ENCODE results near the gene INSYN2B.

The INSYN2B gene

GRCh38 chr5:169933616-169934015 is 46.7 kb downstream of the INSYN2B start:
- DNase-seq (ENCODE audit: low read depth in 3 of 3), result no peak

- no peak for DNase-seq (ENCODE audit: low read depth in 3 of 3)
These were observed 47.2 kb downstream of the INSYN2B start for GRCh38 chr5:169933127-169933526.

DNA sequence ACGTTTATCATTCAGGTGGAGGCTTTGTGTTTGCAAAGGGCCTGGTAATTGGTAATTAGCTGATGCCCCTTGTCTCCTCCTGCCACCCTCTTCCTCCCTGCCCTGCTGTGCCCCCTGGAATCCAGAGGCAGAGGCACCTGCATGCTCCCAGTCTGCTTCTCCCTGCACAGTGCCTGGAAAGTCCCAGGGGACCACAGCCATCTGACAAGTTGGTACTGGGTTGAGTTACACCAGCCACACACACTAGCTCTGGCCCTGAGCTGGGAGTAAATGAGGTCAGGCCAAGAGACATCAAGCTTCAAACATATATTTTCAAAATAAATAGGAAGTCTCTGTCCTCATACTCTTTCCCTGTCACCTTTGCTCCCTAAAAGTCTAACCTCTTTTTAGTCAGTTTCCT is 56.3 kb downstream of the INSYN2B start:
- no peak for DNase-seq (ENCODE audit: low read depth in 3 of 3)

DNA sequence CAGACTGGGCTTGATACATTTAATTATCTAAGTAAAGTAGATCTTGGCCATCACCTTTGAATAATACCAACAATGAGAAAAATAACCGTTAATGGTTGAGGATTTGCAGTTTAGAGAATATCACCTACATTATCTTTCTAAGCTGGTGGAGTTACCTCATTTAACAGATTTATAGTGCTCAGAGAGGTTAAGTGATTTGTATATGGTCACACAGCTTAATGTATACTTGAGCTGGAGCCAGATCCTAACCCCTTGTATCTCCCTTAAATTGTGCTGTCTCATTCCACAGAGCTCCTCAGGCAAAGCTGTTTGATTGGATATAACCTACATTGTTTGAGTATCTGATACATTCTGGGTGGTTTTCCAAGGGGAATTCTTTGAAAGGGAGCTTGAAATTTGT is 57.8 kb downstream of the INSYN2B start:
- no peak for DNase-seq (ENCODE audit: low read depth in 3 of 3)

- no peak for DNase-seq (ENCODE audit: low read depth in 3 of 3)
These were observed 58.3 kb downstream of the INSYN2B start for GRCh38 chr5:169921949-169922348.

DNA sequence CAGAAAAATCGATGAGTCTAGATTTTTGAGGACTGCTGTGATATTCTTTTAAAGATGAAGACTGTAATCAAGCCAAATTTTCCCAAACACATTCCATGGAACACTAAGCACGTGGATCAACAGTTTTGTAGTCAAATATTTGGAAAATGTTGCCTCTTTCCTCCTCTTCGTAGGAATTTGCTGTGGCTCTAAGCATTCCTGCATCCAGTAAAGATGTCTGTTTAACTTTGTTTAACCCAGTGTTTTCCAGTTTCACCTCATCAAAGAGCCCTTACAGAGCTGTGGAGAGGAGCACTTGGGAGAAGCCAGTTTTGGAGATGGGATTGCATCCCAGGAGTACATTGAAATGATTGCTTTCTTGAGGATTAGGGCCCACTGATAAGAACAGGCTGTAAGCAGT is 58.9 kb downstream of the INSYN2B start:
- DNase-seq (ENCODE audit: low read depth in 3 of 3), result no peak

- no peak for DNase-seq (ENCODE audit: low read depth in 3 of 3)
These were observed 59.8 kb downstream of the INSYN2B start for GRCh38 chr5:169920474-169920873.

GRCh38 chr5:169918228-169918627 is 62.1 kb downstream of the INSYN2B start:
- no peak for DNase-seq (ENCODE audit: low read depth in 3 of 3)

- no peak for DNase-seq (ENCODE audit: low read depth in 3 of 3)
These were observed 62.8 kb downstream of the INSYN2B start for GRCh38 chr5:169917500-169917899.

DNA sequence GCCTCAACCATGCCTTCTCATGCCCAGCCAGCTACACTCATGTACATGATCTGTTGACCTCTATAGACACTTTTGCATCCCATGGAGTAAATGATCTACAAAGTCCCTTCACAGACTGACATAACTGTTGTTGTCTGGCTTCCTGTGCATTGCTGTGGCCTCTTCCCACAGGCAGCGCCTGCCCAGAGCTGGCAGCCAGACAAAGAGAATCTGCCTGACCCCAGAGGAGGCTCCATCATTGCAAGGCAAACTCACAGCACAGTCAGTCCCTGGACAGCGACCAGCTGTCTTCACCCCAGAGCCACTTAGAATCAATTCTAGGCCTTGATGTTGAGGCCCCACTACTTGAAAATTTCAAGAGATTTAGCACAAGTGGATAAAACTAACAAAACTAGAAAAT is 65.5 kb downstream of the INSYN2B start:
- DNase-seq (ENCODE audit: low read depth in 3 of 3), result no peak

- no peak for DNase-seq (ENCODE audit: low read depth in 3 of 3)
These were observed 66.8 kb downstream of the INSYN2B start for GRCh38 chr5:169913479-169913878.

DNA sequence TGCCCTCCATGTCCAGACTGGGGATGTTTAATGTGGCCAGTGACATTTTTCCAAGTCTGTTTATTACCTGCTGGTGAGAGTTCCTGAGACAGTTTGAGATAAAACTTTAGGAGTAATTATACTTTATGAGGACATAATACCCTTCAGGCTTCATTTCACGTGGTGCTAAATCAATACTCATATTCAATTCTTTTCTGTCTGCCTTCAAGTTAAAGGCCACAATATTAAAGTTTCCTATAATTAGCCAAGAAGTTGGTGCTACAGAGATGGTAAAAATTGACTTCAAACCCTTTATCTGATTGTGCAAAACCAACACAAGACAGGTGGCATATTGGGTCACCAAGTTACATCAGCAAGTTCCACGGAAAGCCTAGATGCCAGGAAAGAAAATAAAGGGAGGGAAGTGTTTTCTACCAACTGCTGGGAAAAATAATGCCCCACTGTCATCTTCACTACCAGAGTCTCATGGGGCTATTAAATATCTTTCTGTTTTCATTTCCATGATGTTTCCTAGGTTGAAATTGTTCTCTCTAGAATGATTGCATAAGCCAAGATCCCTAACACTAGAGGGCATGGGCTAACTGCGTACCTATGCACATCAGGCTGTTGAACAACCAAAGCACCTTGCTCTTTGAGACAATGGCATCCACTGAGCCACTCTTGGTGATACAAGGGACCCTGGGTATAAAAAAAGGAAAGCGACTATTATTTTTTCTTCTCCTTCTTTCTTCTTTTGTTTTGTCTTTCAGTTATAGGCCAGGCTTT is 68.7 kb downstream of the INSYN2B start:
- no peak for DNase-seq (ENCODE audit: low read depth in 3 of 3)

GRCh38 chr5:169910393-169910792 is 69.9 kb downstream of the INSYN2B start:
- DNase-seq (ENCODE audit: low read depth in 3 of 3), result no peak

- no peak for DNase-seq (ENCODE audit: low read depth in 3 of 3)
These were observed 70.3 kb downstream of the INSYN2B start for GRCh38 chr5:169909945-169910344.

DNA sequence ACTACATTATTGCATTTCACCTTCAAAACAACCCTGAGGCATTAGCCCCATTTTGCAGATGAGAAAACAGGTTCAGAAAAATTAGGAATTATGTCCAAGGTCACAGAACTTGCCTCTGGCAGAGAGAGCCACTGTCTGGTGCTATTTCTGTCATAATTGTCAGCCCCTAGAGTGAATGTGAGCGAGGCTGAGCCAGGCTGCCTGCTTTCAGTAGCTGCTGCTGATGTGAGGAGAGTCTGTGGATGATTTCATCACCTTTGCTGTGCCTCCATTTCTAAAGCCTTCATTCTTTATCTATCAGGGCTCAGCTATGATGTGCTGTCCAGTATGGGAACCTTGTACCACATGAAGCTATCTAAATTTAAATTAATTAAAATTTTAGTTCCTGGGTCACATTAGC is 71.4 kb downstream of the INSYN2B start:
- DNase-seq (ENCODE audit: low read depth in 3 of 3), result no peak

DNA sequence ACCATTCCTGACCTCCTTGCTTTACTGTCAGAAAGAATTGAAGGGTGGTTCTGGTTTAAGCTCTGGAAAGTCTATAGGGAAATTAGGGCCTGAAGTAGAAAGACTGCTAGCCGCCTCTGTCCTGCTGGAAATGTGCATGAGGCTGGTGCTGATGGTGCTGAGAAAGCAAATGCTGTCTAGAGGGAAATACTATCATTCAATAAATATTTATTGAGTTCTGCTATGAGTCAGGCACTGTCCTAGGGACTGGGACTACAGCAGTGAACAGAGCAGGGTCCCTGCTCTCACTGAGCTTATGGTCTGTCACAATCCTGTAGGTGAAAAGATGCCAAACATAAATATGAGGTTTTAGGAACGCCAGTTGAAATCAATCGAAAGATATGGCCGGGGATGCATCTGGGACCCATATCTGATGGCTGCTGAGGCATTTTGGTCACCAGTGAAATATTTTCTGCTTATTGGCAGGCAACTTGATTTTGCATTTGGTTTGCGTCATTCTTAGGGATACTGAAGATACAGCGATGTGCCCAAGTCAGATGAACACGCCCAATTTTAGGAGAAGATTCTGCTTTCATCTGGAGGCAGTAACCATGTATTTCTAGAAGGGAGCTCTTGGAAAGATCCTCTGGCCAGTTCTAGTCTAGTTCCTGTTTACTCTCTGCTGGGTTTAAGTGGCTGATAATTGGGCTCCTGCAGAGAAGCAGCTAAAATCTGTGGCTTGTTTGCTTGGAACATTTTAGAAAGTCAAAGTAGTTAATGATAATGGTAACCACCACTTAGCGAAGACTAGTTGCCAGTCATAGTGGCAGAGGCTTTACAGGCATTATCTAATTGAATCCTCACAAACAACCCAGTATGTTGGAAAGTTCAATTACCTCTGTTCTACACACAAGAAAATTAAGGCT is 73.3 kb downstream of the INSYN2B start:
- DNase-seq (ENCODE audit: low read depth in 3 of 3), result no peak

DNA sequence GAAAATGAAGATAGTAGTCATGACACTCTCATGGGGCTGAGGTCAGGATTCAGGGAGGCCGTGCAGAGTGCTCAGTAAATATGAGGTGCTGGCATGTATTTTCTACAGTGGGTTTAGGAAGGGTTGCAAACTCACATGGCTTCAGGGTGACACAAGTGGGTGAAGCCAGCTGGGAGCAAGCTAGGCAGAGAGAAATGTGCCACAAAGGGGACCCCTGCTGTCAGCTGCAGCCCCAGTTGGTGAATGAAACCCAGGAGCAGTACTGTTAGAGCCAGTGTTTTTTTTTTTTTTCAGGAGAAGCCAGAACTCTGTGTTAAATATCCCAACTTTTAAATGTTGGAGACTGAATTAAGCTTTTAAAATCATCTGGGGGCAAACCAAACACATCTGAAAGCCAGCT is 75.3 kb downstream of the INSYN2B start:
- no peak for DNase-seq (ENCODE audit: low read depth in 3 of 3)

- no peak for DNase-seq (ENCODE audit: low read depth in 3 of 3)
These were observed 75.8 kb downstream of the INSYN2B start for GRCh38 chr5:169904508-169904907.

DNA sequence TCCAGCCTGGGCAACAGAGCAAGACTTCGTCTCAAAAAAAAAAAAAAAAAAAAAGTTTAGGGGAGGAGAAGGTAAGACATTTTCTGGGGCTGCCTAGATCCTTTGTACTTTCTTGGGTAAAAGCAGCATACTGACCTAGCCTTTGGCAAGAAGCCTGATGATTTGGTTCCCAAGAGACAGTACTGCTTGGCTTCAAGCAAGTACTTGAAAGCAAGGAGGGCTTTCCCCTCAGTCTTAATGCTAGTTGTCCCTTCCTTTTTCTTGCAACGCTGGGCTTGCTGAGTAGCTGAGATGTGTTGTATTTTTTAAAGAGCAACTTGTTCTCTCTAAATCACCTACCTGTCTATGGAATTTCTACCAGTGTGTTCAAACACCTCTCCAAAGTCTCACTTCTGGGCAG is 76.2 kb downstream of the INSYN2B start:
- no peak for DNase-seq (ENCODE audit: low read depth in 3 of 3)

DNA sequence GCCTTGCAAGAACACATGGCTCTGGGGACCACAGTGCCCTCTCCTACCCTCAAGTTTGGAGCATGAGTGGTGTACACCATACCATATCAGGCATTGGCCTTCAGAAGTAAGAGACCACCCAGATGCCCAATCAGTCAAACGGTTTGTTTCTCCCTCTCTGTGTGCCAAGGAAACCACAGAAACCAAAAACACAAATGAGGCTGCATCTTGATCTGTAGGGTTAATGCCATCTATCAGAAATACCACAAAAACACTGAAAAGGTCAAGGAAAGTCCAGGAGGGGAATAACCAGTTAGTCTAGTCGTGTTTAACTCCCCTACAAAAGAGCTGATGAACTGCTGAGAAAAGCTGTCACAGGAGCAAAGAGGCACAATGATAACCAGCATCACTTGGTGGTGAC is 78.4 kb downstream of the INSYN2B start:
- DNase-seq (ENCODE audit: low read depth in 3 of 3), result no peak

DNA sequence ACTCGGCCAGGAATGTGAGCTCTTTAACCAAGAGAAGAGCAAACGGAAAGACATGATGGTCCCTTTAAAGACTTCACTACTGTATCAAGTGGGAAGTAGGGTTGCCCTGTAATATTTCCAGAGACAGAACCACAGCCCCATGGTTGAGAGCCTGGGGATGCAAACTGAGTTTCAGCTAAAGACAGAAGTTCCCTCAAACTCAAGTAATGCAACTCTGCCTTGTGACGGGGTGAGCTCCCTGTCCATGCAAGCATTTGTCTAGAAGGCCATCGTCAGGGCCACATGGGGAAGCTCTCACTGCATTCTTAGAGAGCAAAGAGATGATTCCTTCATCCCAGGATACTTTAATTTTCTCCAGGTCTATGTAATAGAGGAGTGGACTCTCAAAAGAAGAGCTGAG is 82.8 kb downstream of the INSYN2B start:
- DNase-seq (ENCODE audit: low read depth in 3 of 3), result no peak

DNA sequence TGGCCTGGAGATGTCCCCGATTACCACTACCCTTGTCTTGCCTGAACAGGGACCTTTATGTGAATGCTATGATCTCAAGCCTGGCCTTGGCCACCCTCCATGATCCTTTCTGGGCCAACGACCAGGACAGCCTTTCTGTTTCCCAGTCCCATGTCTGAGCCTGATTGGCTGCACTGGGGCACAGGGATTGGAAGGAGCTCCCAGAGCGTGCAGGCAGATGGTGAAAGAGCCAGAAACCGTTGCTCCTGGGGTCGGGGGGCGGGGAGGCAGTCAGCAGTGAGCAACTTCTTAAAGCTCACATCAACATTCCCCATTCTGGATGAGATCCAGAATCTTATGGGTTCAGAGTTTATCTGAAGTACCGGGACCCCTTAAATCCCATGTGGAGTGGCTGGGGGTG is 84.4 kb downstream of the INSYN2B start:
- DNase-seq (ENCODE audit: low read depth in 3 of 3), result no peak

- no peak for DNase-seq (ENCODE audit: low read depth in 3 of 3)
These were observed 86.7 kb downstream of the INSYN2B start for GRCh38 chr5:169893571-169893970.

Measured in stimulated activated CD4-positive, alpha-beta T cell treated with anti-CD3 and anti-CD28 coated beads, TNF-alpha, amount 100 ng/mL, for 4 hours (primary cell).